Measurements from ENCODE around the gene THAP7. TPM values are rescaled to one million over a fixed set of nuclear protein-coding genes. Genes with fewer than 3 reads are reported as not detected.

The THAP7 gene
- total RNA-seq, 1 experiment from 2014 or later, result 27.7 TPM

GRCh38 chr22:20983081-20983771, 18.7 kb downstream of the THAP7 start:
- Histone ChIP-seq H3K27ac (ENCODE audit: low read depth, low read length) (peak overlapping the region; percentile 80), H3K4me1 (ENCODE audit: control insufficient read depth in 1 of 2, insufficient read depth in 2 of 2, low read length in 2 of 2) (peaks cover 6 to 18% of the 10 kb centered on the region in 2 experiments; a peak in 2 of 4 replicates), H3K9me3 (ENCODE audit: control insufficient read depth in 1 of 2, insufficient read depth in 1 of 2, low read depth in 1 of 2, low read length in 2 of 2) (peaks cover 4 to 9% of the 10 kb centered on the region in 2 experiments; a peak in 1 of 4 replicates), H3K36me3 (ENCODE audit: control insufficient read depth in 1 of 2, insufficient read depth in 2 of 2, low read length in 2 of 2) (peaks cover 4 to 9% of the 10 kb centered on the region in 2 experiments; a peak in 1 of 4 replicates), H2AFZ (ENCODE audit: low read depth, low read length, poor library complexity, severe bottlenecking) (no peak overlapping the region), H3K79me2 (ENCODE audit: insufficient read depth, low read length) (peaks cover 24% of the 10 kb centered on the region), H3K9ac (ENCODE audit: low read length) (peak overlapping the region; percentile 93), H3K9me2 (ENCODE audit: insufficient read depth) (no peaks in the 10 kb centered on the region), H3K4me3 (replicated peaks in 1 of 2; ENCODE audit: low read depth in 1 of 2, low read length in 2 of 2) (peak overlapping the region; percentile 77 to 89), H3K4me2 (ENCODE audit: low read length) (peak overlapping the region; percentile 99), H3K27me3 (ENCODE audit: insufficient read depth, low read length) (no peaks in the 10 kb centered on the region), H4K20me1 (ENCODE audit: insufficient read depth) (no peaks in the 10 kb centered on the region)
- ChIA-PET RAD21 (ENCODE audit: low non-redundant PET in 1 of 2, low total read pairs in 2 of 2, uncharacterized antibody in 2 of 2, unreplicated experiment in 2 of 2) (no interaction called here), CTCF (interaction anchor here (1.1 kb wide), 1 partner anchor 120 kb away, joined by 3 read pairs; no protein-coding TSS in a partner anchor), POLR2A (no interaction called here)
- TF ChIP-seq SP1 (IDR thresholded peaks at IDR 0.05; ENCODE audit: low read depth) (no peak), EZH2phosphoT487 (IDR thresholded peaks at IDR 0.05; ENCODE audit: borderline replicate concordance) (no peak), POLR2AphosphoS5 (IDR thresholded peaks at IDR 0.05; ENCODE audit: low read depth, low read length) (no peak), SIN3A (IDR thresholded peaks at IDR 0.05; ENCODE audit: low read depth) (no peak), EGR1 (IDR thresholded peaks at IDR 0.05; ENCODE audit: low read depth) (no peak), ELF1 (IDR thresholded peaks at IDR 0.05; ENCODE audit: borderline replicate concordance, low read depth) (no peak), TCF7L2 (IDR thresholded peaks at IDR 0.05; ENCODE audit: borderline replicate concordance, extremely low read depth, insufficient read depth, insufficient read length) (no peak), CBX3 (IDR thresholded peaks at IDR 0.05; ENCODE audit: low read depth) (no peak), ATF3 (IDR thresholded peaks at IDR 0.05) (no peak), ZNF274 (IDR thresholded peaks at IDR 0.05; ENCODE audit: low read depth, low read length) (no peak), SRF (IDR thresholded peaks at IDR 0.05; ENCODE audit: low read depth) (no peak), YY1 (IDR thresholded peaks at IDR 0.05; ENCODE audit: extremely low read depth, insufficient replicate concordance, low read depth, low read length) (no peak), CEBPB (IDR thresholded peaks at IDR 0.05; ENCODE audit: low read depth) (no peak), ZFX (IDR thresholded peaks at IDR 0.05) (no peak), JUND (IDR thresholded peaks at IDR 0.05) (no peak)
- TF ChIP-seq, protein P1, sequence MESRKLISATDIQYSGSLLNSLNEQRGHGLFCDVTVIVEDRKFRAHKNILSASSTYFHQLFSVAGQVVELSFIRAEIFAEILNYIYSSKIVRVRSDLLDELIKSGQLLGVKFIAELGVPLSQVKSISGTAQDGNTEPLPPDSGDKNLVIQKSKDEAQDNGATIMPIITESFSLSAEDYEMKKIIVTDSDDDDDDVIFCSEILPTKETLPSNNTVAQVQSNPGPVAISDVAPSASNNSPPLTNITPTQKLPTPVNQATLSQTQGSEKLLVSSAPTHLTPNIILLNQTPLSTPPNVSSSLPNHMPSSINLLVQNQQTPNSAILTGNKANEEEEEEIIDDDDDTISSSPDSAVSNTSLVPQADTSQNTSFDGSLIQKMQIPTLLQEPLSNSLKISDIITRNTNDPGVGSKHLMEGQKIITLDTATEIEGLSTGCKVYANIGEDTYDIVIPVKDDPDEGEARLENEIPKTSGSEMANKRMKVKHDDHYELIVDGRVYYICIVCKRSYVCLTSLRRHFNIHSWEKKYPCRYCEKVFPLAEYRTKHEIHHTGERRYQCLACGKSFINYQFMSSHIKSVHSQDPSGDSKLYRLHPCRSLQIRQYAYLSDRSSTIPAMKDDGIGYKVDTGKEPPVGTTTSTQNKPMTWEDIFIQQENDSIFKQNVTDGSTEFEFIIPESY (IDR thresholded peaks at IDR 0.05; ENCODE audit: extremely low read depth, insufficient replicate concordance, low read length), result no peak
- TF ChIP-seq, protein P2, sequence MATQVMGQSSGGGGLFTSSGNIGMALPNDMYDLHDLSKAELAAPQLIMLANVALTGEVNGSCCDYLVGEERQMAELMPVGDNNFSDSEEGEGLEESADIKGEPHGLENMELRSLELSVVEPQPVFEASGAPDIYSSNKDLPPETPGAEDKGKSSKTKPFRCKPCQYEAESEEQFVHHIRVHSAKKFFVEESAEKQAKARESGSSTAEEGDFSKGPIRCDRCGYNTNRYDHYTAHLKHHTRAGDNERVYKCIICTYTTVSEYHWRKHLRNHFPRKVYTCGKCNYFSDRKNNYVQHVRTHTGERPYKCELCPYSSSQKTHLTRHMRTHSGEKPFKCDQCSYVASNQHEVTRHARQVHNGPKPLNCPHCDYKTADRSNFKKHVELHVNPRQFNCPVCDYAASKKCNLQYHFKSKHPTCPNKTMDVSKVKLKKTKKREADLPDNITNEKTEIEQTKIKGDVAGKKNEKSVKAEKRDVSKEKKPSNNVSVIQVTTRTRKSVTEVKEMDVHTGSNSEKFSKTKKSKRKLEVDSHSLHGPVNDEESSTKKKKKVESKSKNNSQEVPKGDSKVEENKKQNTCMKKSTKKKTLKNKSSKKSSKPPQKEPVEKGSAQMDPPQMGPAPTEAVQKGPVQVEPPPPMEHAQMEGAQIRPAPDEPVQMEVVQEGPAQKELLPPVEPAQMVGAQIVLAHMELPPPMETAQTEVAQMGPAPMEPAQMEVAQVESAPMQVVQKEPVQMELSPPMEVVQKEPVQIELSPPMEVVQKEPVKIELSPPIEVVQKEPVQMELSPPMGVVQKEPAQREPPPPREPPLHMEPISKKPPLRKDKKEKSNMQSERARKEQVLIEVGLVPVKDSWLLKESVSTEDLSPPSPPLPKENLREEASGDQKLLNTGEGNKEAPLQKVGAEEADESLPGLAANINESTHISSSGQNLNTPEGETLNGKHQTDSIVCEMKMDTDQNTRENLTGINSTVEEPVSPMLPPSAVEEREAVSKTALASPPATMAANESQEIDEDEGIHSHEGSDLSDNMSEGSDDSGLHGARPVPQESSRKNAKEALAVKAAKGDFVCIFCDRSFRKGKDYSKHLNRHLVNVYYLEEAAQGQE (IDR thresholded peaks at IDR 0.05; ENCODE audit: low read depth), result no peak
- TF ChIP-seq, protein P3, sequence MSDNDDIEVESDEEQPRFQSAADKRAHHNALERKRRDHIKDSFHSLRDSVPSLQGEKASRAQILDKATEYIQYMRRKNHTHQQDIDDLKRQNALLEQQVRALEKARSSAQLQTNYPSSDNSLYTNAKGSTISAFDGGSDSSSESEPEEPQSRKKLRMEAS (IDR thresholded peaks at IDR 0.05), result no peak
- intact Hi-C loops (cut with micrococcal nuclease), result loop anchor here (2.0 to 5.0 kb wide), 2 partner anchors 20 to 181 kb away; partner anchors contain the start of gene THAP7
- no TSS peak for BruUV-seq (replicated peaks)
- ATAC-seq, result no peak
- no peak for DNase-seq (ENCODE audit: low read depth, low spot score)

Data from HCT116 (cell line).